NCI-H128 (cell line): Measurements from ENCODE around the gene PARS2.

Experiments
- DNase-seq: peaks from one replicate; lab custom pipeline; 2025; ENCODE audit not compliant: unreplicated experiment; lab: John Stamatoyannopoulos, UW

The PARS2 gene

DNA sequence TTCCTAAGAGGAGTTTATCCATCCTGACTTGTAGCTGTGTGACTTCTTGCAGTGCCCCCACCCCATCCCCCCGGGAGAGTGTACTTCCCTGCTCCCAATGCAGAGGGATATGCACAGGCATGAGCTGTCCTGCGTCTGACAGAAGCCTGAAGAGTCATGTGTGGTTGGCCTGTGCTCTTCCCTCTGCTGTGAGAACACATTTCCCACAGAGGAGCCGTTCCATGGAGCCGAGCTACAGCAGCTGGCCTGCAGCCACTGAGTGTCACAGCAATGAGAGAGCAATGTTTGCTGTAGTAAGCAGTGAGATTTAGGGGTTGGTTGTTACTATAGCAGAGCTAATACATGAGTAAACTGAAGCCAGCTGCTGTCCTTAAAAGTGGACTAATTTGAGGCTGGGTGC is 22.0 kb downstream of the PARS2 start:
- no peak for DNase-seq

DNA sequence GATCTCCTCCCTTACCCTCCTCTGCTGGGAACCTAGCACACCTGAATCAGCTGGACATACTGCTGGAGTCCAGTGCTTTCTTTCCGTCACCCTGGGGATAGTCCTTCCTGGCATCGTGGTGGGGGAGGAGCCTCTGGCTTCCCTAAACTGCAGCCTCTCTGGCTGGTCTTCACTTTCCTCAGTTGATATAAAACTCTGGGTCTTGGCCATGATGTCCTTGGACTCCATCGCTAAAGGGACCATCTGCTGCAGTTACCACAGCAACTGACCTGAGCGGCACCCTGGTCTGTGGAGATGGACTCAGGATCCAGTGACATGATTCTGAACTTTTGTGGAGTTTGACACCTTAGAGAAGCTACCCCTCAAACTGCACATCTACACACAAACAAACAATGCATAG is 22.8 kb downstream of the PARS2 start:
- no peak for DNase-seq

DNA sequence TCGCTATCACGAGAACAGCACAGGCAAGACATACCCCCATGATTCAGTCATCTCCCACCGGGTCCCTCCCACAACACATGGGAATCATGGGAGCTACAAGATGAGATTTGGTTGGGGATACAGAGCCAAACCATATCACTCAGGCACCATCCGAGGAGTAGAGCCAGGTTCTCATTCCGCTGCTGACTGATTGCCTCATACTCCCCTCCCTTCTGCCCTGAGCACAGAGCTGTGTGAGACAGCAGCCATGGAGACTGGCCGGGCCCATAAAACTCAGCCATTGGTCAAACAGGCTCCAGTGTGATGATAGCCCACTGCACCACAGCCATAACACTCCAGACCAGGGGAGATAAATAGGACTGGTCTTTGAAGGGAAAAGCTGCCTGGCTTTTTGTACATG is 26.1 kb downstream of the PARS2 start:
- DNase-seq: no peak

DNA sequence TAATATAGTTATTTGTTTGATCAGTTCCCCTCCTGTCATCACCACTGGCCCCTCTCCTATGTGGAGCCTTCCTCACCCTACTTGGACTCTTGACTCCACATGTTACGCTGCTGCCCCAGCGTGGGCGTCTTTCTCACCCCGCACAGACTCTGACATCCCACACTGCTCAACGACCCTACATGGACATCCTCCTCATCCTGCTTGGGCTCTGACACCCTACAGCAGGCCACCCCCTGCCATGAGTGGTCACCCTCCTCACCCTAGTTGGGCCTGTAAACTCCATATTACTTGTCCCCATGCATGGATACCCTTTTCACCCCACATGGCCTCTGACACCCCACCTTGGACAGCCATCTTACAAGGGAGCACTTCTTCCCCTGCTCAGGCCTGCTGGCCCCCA is 27.6 kb downstream of the PARS2 start:
- DNase-seq: no peak

DNA sequence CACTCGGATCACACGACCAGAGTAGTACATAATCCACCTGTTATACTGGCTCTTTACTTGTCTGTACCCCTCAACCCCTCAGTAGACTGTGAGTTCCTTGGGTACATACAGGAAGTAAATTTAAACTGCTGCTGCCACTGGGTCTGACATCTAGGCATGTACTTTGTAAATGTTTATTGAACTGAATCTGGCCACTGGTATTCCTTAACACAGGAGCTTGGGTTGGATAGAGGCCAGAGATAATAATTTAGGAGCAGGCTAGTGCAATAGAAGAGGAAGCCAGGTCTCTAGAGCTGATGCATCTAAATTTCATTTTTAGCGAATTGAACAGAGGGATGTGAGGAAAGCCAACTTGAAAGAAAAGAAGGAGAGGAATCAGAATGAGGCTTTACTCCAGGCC is 36.3 kb downstream of the PARS2 start:
- no peak for DNase-seq

DNA sequence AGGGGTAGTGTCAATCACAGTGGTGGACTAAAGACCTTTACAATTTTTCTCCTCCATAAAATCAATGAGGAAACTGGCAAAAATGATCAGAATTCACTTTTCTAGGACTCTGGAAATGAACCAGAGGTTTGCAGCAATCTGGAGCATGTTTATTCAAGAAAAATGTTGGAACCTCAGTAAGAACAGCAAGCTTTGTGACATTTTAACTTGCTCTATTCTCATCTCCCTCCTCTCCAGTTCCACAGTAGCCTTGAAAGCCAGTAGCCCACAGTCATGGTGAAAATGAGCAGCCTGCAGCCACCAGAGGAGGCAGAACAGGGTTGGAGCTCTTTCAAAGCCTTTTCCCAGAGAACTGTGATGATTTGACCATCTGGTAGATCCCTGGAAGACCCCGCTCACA is 39.6 kb downstream of the PARS2 start:
- no peak for DNase-seq

DNA sequence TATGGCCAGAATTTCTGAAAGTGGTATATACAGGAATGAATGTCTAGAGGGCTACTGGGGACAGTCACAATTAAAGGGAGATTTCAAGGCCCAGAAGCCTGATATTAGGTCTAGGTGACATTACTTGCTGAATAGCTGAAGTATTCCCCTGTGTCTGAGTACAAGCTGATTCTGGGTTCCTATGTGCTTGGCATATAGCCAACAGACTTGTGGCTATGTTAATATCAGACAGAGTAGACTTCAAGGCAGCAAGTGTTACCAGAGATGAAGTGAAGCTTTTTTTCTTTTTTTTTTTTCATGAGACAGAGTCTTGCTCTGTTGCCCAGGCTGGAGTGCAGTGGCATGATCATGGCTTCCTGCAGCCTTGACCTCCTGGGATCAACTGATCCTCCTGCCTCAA is 40.3 kb downstream of the PARS2 start:
- no peak for DNase-seq

DNA sequence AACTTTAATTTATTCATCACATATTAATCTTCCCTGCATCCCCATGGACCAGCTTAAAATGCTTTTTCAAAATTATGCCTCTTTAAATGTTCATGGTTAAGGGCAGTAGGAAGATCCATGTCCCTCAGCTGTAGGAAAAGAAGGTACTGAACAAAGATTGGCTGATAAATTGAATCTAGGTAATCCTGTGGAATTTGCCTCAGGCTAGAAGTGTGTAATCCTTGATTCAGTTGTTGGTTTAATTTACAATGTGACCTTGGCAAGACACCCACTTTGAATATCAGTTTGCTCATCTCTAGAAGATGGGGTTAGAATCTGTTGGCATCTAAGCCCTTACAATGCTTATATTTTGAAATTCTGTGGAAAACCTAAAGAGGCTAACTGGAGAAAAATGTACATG is 42.6 kb downstream of the PARS2 start:
- DNase-seq: no peak

DNA sequence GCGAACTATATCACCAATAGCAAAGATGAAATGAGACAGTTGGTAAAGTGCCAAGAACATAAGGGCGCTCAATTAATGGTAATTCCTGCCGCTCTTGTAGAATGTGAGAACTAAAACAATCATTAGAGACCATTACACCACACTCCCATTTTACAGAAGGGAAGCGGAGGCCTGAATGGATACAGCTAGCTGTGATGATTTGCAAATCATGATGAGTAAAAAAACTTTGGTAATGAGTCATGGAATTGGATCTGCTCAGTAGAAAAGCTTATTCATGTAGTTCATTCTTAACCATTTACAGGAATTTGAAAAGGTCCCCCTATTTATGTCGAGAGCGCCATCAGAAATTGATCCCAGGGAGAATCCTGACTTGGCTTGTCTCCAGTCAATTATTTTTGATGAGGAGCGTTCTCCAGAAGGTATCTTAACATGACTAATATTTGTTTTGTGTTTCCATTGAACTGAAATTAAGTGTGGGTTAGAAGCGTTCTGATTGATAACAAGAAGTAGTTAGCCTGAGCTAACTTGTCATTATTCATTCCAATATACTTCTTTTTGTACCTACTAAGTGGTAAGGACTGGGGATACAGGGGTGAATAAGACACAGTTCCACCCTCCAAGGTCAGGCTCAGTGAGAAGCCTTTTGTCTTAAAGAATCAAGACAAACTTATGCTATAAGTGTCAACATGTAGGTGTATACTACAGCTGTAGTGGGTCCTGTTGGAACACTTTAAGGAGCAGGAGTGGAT is 47.9 kb downstream of the PARS2 start:
- DNase-seq: no peak

DNA sequence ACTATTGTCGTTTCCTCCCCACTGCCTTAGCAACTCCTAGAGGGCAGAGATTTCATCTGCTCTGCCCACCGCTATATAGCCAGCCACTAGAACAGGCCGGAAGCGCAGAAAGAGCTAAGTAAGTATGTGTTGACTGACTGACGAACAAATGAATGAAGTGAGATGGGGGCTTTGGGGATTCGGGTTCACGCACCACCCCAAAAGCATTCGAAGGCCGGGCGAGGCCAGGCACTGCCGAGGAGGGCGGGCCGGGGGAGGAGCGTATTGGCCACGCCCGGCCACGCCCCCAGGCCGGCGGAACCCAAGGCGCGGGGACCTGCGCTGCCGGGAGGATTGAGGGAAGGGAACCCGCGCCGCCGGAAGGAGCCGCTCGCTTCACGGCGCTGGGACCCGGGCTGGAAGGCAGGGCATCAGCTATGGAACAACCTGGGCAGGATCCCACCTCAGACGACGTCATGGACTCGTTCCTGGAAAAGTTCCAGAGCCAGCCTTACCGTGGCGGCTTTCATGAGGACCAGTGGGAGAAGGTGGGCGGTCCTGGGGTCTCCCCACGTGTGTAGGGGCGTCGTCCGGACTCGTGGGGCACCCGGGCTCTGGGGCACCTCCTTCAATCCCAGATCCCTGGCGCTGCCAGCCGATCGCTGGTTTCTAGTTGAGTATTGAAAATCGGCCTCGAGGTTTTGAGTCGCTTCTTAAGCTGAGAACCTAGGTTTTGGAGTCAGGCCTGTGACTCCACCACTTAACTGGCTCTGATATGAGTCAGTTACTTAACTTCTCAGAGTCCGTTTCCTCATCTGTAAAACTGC is 48.6 kb downstream of the PARS2 start, which contains the start of gene TTC4:
Gene TTC4 (plus strand): TSS at position 369 of the 806 bp plus-strand sequence. CDS start 48 bp downstream, at position 417.
- DNase-seq: peak; percentile 64

DNA sequence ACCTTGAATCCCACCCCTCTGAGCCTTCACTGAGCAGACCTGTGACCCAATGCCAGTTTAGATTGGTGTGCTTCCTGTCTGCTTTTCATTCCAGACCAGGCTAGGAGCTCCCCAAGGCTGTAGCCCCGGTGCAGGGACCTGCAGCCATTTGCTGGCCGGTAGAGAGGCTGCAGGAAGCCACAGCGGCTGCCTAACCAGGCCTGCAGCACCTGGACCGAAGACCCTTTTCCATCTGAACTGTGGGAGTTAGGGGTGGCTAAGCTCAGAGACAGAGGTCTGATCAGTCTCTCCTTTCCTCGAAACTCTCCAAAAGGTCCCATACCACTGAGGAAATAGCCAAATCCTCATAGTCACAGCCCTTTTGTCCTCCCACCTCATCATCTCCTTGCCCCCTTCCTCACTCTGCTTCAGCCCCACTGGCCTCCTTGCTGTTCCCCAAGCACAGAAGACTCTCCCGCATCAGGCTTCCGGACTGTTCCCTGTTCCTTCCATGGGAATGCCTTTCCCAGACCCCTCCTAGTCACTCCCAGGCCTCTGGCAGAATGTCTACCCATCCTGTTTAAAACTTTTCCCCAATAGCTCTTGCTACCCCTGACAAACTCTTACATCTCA is 49.3 kb downstream of the PARS2 start:
- DNase-seq: no peak

DNA sequence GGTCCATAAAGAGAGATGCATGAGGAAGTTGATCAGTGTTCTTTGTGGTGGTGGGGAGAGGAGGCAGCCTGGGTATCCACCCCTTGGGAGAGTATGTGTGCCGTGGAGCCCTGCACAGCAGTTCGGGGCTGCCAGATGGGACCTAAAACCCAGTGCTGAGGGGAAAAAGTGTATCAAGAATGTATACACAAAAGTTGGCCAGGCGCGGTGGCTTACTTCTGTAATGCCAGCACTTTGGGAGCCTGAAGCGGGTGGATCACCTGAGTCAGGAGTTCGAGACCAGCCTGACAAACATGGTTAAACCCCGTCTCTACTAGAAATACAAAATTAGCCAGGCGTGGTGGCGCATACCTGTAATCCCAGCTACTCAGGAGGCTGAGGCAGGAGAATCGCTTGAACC is 52.8 kb downstream of the PARS2 start:
- DNase-seq: no peak

DNA sequence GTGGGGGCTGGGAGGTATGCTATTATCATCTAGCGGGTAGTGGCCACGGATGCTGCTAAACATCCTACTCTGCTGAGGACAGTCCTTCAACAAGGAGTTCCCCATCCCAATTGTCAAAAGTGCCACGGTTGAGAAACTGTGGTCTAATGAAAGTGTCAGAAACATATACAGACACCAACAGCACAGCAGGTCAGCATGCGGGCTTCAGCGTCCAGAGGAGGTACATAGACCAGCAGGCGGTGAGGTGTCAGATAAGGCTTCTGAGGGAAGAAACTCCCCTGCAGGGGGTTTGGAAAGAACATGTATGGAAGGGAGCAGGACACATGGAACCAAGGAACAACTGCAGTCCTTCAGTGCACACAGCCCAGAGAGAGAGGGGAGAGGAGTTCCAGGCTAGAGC is 53.5 kb downstream of the PARS2 start:
- DNase-seq: no peak

DNA sequence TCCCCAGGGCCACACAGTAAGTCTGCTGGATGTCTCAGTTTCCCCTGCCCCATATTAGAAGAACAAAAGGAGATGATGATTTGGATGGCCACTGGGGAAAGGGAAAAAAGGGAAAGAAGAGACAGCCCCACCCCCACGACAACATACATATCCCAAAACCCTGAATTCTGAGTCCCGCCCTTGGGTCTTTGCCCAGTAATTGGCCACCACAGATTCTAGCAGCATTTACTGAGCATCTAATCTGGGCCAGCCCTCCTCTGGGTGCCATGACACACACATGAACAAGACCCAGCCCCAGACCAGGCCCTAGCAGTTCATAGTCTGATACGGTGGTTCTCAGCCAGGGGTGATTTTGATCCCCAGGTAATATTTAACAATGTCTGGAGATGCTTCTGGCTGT is 53.9 kb downstream of the PARS2 start:
- no peak for DNase-seq

DNA sequence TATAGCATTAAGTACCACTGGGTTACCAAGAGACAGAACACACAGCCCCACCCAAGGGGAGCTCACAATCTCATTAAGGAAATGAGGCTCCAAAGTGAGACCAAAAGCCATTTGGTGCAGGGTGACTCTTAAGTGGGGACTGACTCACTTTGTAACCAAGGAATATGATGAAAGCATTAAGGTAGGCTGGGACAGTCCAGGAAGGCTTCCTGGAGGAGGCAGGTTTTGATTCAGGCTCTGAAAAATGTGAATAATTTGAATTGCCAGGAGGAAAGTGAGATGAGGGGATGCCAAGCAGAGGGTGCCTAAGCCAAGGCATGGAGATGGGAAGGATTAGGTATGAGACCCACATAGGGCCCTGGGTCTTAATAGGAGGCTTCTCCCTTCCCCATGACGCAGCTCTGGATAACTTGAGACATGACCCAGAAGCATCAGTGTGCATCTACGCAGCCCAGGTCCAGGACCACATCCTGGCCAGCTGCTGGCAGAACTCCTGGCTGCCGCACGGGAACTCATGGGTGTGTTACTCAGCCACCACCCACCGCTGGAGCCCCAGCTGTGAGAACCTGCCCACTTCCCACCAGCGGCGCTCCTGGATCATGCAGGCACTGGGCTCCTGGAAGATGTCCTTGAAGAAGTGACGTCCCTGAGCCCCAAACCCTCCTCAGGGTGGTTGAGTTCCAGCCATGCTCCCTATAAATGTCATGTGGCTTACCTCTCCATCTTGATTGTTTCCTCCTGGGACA is 54.6 kb downstream of the PARS2 start:
- DNase-seq: no peak

DNA sequence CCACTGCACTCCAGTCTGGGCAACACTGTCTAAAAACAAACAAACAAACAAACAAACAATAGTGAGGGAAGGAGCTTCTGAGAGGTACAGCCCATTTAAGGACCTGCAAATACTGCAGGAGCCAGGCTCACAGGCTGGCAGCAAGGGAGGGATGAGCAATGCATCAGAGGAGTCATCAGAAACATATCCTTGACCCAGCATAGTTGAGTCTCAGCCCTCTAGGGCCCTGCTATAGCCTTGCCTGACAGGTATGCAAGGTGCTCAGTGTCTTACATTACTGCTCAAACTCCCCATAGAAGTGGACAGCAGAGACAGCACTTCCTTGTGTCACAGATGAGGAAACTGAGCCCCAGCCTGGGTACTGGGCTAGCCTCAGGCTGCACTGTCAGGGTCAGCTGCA is 55.9 kb downstream of the PARS2 start:
- DNase-seq: no peak
